ENCODE results near the gene S1PR4. TPM values are rescaled to one million over a fixed set of nuclear protein-coding genes. Genes with fewer than 3 reads are reported as not detected.
A peak's percentile ranks its signal among the peaks of the same experiment; 100 is the strongest.

The S1PR4 gene
- total and polyA plus RNA-seq, 2 of the 13 experiments (the other 11 are each of a cell fraction or from before 2014, with no cell fraction given): 0.07 to 0.09 TPM

DNA sequence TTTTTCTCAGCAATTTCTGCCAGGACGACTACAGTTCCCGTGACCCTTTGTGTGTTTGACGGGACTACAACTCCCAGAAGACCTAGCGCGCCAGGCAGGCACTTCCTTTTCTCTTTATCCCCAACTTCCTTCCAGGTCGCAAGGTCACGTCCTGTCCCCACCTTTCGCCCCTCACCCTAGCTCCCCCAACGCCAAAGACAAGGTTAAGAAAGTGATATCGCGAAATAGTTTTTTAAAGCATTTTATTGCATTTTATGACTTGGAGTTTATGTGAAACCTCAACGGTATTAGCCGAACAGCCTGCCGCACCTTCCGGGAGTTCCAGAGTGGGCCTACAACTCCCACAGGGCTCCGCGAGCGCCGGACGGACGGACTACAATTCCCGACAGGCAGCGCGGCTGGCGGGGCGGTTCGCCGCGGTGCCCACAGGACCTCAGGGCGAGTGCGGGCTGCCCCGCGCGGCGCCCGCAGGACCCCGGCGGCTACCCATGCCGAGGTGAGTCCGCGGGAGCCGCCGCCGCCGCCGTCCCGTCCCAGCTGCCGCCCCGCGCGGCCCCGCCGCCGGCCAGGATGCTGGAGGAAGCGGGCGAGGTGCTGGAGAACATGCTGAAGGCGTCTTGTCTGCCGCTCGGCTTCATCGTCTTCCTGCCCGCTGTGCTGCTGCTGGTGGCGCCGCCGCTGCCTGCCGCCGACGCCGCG is 7.0 kb downstream of the S1PR4 start, which contains the start of gene NCLN:
NCLN (plus strand) TSS at position 470 of the 699 bp plus-strand sequence; CDS start at position 571, 101 bp downstream.
- Histone ChIP-seq H3K4me1 (ENCODE audit: insufficient read depth, low read length) (peaks cover 32% of the 10 kb centered on the region), H3K27ac (ENCODE audit: extremely low read length, insufficient read depth, low read length) (peak within 1 kb of the TSS; percentile 71), H2AFZ (ENCODE audit: low read length) (peak within 1 kb of the TSS; percentile 96), H3K4me2 (ENCODE audit: low read depth, low read length) (peak within 1 kb of the TSS; percentile 95), H3K9me3 (ENCODE audit: low read length) (no peaks in the 10 kb centered on the region), H3K36me3 (replicated peaks in 1 of 2; ENCODE audit: control insufficient read depth in 1 of 2, insufficient read depth in 2 of 2, low read length in 2 of 2) (peaks cover 2 to 6% of the 10 kb centered on the region in 2 experiments; a peak in 3 of 5 replicates), H3K9ac (ENCODE audit: insufficient read depth, low read depth, low read length) (peak within 1 kb of the TSS; percentile 88), H4K20me1 (ENCODE audit: insufficient read depth, low read length) (peaks cover 7% of the 10 kb centered on the region; the same call in 1 of the 2 replicates), H3K27me3 (ENCODE audit: control insufficient read depth in 1 of 2, insufficient read depth in 2 of 2, low read length in 2 of 2) (no peaks in the 10 kb centered on the region), H3K79me2 (ENCODE audit: insufficient read depth, low read length) (peaks cover 43% of the 10 kb centered on the region), H3K4me3 (replicated peaks in 1 of 3; ENCODE audit: insufficient read depth in 1 of 3, low read depth in 2 of 3, low read length in 3 of 3) (peak within 1 kb of the TSS; percentile 88 to 98 (median 93))
- DNase-seq (ENCODE audit: low spot score): peak; percentile 90
- in situ Hi-C loops (cut with HindIII; ENCODE audit: extremely low pct_ligation_motif_present, low pct_unique_long_range_greater_than_20kb): no loop called here
- FAIRE-seq: peak; percentile 98
- peak; percentile 84 for ATAC-seq
- CTCF ChIA-PET (ENCODE audit: low intra/inter-chr PET ratio, low total read pairs): no interaction called here
- BruUV-seq (replicated peaks): no TSS peak
- intact Hi-C loops (cut with micrococcal nuclease; ENCODE audit: unreplicated experiment): no loop called here
- POLR2A ChIA-PET: interaction anchor here (1.6 kb wide), 1 partner anchor 89 kb away, joined by 3 read pairs; no protein-coding TSS in a partner anchor
- 1% methylated on average over 29 of the region's 69 CpGs for WGBS (ENCODE audit: low lambda C conversion rate)
- TF ChIP-seq KDM5B (CRISPR knock-in tag; IDR thresholded peaks at IDR 0.05; ENCODE audit: borderline replicate concordance) (peak; percentile 6; the same call in 1 of the 2 replicates), ZNF672 (CRISPR knock-in tag; IDR thresholded peaks at IDR 0.05) (0 out of 2 replicates have a peak, but pooled peaks have one; percentile 22), ZNF468 (CRISPR knock-in tag; IDR thresholded peaks at IDR 0.05) (no peak), NFRKB (IDR thresholded peaks at IDR 0.05) (no peak), MTA1 (CRISPR knock-in tag; IDR thresholded peaks at IDR 0.05; ENCODE audit: borderline replicate concordance) (no peak), HDAC6 (IDR thresholded peaks at IDR 0.05; ENCODE audit: low read depth, low read length) (no peak), ZFP36L1 (CRISPR knock-in tag; IDR thresholded peaks at IDR 0.05) (no peak), CHD2 (IDR thresholded peaks at IDR 0.05; ENCODE audit: low read depth, low read length) (0 out of 2 replicates have a peak, but pooled peaks have one; percentile 13), MLLT10 (CRISPR knock-in tag; IDR thresholded peaks at IDR 0.05) (no peak), ZNF235 (CRISPR knock-in tag; IDR thresholded peaks at IDR 0.05; ENCODE audit: borderline replicate concordance) (peak; percentile 54; the same call in 1 of the 2 replicates), DPF2 (CRISPR knock-in tag; IDR thresholded peaks at IDR 0.05; ENCODE audit: borderline replicate concordance, low read depth) (no peak), TBP (CRISPR knock-in tag; IDR thresholded peaks at IDR 0.05) (0 out of 2 replicates have a peak, but pooled peaks have one; percentile 40), HDAC1 (CRISPR knock-in tag; IDR thresholded peaks at IDR 0.05) (peak; percentile 45), ARID2 (CRISPR knock-in tag; IDR thresholded peaks at IDR 0.05; ENCODE audit: borderline replicate concordance) (no peak), TRIM24 (CRISPR knock-in tag; IDR thresholded peaks at IDR 0.05) (no peak), SNAPC4 (CRISPR knock-in tag; IDR thresholded peaks at IDR 0.05) (0 out of 2 replicates have a peak, but pooled peaks have one; percentile 40)
- TF ChIP-seq, protein P1, sequence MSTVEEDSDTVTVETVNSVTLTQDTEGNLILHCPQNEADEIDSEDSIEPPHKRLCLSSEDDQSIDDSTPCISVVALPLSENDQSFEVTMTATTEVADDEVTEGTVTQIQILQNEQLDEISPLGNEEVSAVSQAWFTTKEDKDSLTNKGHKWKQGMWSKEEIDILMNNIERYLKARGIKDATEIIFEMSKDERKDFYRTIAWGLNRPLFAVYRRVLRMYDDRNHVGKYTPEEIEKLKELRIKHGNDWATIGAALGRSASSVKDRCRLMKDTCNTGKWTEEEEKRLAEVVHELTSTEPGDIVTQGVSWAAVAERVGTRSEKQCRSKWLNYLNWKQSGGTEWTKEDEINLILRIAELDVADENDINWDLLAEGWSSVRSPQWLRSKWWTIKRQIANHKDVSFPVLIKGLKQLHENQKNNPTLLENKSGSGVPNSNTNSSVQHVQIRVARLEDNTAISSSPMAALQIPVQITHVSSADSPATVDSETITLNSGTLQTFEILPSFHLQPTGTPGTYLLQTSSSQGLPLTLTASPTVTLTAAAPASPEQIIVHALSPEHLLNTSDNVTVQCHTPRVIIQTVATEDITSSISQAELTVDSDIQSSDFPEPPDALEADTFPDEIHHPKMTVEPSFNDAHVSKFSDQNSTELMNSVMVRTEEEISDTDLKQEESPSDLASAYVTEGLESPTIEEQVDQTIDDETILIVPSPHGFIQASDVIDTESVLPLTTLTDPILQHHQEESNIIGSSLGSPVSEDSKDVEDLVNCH (CRISPR knock-in tag; IDR thresholded peaks at IDR 0.05): no peak

All from HepG2 (cell line).